Activated T-cell treated with anti-CD3 and anti-CD28 coated beads for 4 hours (primary cell): ENCODE measurements around the gene ZNF774.
A peak's percentile ranks its signal among the peaks of the same experiment; 100 is the strongest.
"Not testable (repeated sequence)": the region's sequence is repeated elsewhere in the genome, so short reads cannot be mapped to it uniquely, and the experiment has no call there.

ENCODE experiments used
- DNase-seq: peaks from one replicate; pipeline ENCODE4 v3.0.0-alpha.2; 2020

ZNF774 gene

DNA sequence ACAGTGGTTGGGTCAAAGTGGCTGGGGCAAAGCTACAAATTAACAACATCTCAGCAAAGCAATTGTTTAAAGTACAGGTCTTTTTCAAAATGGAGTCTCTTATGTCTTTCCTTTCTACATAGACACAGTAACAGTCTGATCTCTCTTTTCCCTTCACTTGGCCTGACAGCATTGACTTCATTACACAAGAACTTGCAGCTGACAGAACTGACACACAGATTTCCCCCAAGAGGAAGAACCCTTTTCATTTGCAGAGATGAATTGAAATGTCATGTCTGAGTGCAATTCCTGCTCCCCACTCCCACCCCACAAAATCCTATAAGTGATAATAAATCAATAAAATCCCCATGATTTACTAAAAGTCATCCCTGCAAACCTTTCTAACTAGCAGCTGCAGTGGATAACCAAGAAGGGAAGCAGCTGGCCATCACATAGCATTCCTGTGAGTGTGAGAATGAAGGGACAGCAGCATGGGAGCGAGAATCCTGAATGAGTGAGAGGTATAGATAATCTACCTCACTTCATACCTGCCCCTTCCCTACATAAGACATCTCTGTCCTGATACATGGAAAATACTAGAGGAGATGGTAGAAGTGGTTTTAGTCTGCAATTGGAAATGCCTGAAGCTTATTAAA lies 4.5 kb upstream of the ZNF774 start:
- DNase-seq: not testable (repeated sequence)

- no peak for DNase-seq
Measured at GRCh38 chr15:90348456-90348855, 3.6 kb upstream of the ZNF774 start.

DNA sequence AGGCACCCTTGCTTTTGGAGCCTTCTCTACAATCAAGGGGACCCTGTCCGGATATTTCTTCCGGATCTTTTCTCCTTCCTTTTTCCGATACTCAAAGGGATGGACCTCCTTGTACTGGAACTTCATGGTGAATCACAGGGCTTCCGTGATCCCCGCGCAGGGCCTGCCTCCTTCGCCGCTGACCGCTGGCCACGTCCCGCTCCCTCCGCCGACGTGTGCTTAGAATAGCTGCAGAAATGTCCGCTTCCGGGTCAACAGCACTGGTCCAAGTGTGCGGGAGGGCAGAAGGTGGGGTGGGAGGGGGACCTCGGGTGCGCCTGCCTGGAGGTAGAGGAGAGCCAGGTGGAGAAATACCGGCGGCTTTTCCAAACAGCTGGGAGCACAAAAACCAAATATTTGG lies 3.0 kb upstream of the ZNF774 start:
- no peak for DNase-seq

GRCh38 chr15:90349821-90350220 lies 2.3 kb upstream of the ZNF774 start:
- no peak for DNase-seq

- DNase-seq: no peak
Measured at GRCh38 chr15:90351479-90352106, 491 bp upstream of the ZNF774 start.

DNA sequence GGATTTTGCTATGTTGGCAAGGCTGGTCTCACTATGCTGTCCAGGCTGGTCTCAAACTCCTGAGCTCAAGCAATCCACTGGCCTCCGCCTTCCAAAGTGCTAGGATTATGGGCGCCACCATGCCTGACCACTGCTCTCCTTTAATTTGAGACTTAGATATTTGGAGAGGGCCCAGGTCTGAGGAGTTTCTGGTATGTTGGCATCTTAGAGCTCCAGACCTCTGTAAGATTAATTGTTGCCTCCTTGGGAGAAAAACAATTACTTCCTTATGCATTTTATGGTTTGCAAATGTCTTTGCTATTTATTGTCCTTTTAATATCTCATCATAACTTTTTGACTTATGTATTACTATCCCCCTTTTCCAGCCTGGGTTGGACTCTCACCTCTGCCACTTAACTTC lies 2.9 kb downstream of the ZNF774 start:
- no peak for DNase-seq

DNA sequence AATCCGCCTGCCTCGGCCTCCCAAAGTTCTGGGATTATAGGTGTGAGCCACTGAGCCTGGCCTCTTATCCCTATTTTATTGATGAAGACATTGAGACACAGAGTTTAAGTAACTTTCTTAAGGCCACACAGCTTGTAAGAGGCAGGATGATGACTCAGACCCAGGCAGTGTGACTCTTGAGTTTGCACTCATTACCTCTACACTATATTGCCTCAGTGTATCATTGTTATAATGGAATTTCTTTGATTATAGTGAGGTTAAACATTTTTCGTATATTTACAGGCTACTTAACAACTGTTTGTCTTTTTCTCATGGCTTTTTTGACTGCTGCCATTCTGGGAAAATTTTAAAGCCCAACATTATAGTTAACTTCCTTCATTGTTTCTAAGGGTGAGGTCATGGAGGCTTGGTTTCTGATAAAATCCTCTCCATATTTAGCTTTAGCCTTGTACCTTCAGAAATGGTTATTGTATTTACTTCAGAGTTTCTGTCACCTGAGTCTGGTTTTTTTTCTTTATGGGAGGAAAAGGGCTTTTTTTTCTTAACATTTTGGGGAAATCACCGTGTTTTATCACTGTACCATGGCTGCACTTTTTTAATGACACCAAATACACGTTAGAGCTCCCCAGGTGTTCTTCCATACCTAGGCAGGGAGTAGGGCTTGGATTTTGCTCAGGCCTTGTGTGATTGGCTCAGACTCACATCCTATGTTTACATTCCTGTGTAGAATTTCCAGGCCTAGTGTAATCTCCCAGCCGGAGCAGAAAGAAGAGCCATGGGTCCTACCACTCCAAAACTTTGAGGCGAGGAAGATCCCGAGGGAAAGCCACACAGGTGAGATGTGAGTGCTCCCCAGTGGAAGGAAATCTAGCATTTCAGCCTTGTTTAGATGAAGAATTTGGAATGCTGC lies 6.3 kb downstream of the ZNF774 start:
- DNase-seq: no peak

- DNase-seq: no peak
Measured at GRCh38 chr15:90360746-90361145, 8.7 kb downstream of the ZNF774 start.

GRCh38 chr15:90362936-90363212 lies 10.8 kb downstream of the ZNF774 start:
- DNase-seq: no peak

- DNase-seq: no peak
Measured at GRCh38 chr15:90364251-90364650, 12.2 kb downstream of the ZNF774 start.

DNA sequence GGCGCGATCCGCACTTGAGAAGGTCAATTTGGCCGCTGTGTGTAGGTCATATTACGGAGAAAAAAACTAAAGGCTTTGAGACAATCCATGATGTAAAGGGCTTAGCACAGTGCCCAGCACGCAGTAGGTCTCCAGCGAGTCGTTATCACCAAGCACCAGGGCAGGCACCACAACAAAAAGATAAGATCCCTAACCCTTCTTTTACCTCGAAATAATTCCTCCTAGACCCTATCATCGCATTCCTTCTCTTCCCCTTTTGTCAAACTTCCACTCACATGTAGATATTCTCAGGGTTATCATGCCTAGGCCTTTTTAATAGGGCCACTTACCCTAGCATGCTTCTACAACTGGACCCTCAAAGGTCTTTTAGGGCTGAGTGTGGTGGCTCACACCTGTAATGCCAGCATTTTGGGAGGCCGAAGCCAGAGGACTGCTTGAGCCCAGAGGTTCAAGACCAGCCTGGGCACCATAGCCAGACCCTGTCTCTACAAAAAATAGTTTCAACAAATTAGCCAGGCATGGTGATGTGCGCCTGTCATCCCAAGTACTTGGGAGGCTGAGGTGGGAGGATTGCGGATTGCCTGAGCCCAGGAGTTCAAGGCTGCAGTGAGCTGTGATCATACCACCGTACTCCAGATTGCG lies 13.5 kb downstream of the ZNF774 start:
- DNase-seq: no peak

- DNase-seq: no peak
Measured at GRCh38 chr15:90367576-90367975, 15.5 kb downstream of the ZNF774 start.

- DNase-seq: no peak
Measured at GRCh38 chr15:90375071-90375470, 23.0 kb downstream of the ZNF774 start.

- DNase-seq: peak; percentile 26
Measured at GRCh38 chr15:90376789-90377188, 24.7 kb downstream of the ZNF774 start.

DNA sequence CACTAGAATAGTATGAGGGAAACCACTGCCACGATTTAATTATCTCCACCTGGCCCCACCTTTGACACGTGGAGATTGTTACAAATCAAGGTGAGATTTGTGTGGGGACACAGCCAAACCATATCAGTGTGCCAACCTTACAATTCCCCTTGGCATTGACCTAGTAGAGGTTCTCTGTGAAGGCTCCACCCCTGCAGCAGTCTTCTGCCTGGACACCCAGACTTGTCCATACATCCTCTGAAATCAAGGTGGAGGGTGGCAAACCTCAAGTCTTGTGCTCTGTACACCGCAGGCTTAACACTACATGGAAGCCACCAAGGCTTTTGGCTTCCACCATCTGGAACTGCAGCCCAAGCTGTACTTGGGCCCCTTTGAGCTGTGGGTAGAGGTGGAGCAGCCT lies 27.2 kb downstream of the ZNF774 start:
- no peak for DNase-seq

GRCh38 chr15:90381515-90381914 lies 29.4 kb downstream of the ZNF774 start:
- no peak for DNase-seq

DNA sequence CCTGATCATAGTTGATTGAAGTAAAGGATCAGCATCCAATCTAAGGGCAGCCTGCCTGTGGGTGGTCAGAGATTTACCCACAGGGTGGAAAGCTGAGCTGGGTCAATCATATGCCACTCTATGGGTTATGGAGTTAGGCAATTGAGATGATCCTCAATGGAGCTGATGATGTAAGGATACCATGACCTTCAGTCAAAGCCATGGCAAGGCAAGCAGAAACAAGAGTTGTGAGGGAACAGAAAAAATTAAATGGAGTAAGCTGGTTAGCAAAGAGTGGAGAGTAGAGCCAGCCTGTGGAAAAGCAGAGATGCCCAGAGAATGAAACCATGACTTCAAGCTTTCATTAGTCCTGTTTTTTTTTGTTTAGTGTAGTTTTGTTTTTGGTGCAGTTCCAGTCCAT lies 30.2 kb downstream of the ZNF774 start:
- DNase-seq: no peak

DNA sequence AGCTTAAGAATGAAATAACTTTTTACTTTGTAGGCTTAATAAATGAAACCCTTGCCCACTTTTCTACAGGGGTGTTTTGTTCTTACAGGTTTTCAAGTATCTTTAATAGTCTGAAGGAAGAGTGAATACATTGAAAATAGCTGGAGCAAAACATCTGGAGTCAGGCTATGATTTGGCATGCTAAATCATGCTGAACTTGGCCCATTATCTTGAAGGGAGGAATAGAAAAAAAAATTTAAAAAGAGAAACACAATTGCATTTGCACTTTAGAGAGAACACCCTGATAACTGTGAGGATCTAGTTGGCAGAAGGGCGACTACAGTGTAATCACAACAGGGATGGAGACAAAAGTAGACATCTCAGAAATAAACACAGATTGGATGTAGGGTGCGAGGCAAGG lies 34.1 kb downstream of the ZNF774 start:
- DNase-seq: no peak

DNA sequence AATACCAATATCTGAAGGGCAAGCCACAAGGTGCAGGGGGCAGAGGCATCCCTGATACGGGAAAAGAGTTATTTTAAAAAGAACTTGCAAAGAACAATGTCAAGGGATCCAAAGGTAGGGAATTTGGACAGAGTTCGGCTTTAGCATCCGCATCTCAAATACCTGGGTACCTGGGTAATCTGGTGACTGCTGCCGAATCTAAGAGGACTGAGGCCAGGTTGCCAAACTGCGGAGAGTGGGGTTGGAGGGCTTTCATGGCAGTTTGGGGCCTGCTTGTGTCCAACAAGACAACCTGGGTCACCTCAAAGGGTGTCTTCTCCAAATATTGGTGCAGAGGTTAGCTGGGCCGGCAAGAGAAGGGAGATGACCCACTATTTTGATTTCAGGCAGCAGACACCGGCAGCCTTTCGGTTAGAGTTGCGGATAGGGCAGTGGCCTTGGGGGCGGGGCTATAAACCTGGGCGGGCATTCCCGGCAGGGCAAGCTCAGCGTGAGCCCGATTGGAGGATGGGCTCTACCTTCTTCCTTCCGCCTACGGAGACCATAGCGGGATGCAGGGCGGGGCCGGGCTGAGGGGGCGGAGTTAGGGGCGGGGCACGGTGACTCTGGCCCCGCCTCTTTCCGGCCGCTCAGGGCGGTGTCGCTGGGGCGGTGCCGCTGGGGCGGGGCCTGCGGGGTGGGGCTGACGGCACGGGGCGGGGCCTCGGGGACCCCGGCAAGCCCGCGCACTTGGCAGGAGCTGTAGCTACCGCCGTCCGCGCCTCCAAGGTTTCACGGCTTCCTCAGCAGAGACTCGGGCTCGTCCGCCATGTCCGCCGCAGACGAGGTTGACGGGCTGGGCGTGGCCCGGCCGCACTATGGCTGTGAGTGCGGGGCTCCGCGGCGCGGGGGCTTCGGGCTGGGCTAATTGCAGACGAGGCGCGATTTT lies 35.7 kb downstream of the ZNF774 start, which contains the start of gene IQGAP1:
IQGAP1 (plus strand) TSS at position 709 of the 928 bp plus-strand sequence; CDS start at position 809, 100 bp downstream.
- peak; percentile 93 for DNase-seq

DNA sequence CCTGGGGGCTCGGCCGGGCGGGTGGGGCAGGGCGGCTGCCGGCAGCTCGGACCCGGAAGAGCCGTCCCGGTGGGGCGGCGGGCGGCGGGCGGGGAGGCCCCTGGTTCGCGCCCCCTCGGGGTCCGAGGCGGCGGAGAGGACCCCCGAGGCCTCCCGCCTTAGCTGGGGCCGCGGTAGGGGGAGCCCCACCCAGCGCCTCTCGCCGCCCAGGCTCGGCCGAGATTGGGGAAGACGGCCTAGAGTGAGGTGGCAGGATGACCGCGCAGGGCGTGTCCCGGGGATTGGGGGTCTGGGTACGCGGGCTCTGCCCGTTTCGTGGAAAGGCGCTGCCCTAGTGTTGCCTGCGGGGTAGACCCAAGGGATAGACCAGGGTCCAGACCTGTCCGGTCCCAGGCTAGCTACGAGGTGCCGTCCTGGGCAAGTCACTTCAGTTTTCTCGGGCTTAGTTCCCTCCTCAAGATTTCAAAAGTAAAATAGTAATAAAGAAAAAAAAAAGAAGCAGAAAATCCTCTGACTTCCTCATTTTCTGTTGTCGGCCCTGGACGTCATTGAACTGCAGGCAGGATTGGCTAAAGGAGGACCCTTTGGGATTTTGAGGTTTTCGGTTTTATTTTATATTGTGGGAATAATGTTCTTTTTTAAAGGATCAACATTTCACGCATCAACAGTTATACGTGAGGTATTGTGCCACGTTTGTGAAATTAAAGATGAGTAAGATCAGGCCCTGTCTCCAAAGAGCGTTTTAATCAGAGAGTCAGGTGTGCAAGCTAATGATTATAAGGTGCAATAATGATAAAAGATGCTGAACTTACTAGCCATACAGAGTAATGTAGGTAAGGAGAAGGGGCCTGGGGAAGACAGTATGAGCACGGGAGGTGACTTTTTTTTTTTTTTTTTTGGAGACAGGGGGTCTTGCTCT lies 36.6 kb downstream of the ZNF774 start:
- peak; percentile 17 for DNase-seq

- no peak for DNase-seq
Measured at GRCh38 chr15:90389513-90389912, 37.4 kb downstream of the ZNF774 start.
